ENCODE data around the gene MACROD2. TPM values are rescaled to one million over a fixed set of nuclear protein-coding genes. Genes with fewer than 3 reads are reported as not detected.
"Not testable (repeated sequence)": the region's sequence is repeated elsewhere in the genome, so short reads cannot be mapped to it uniquely, and the experiment has no call there.

MACROD2 gene
- polyA plus RNA-seq, 1 donor, result 2.7 TPM

- no peak for DNase-seq (ENCODE audit: low read depth)
Measured at GRCh38 chr20:14266246-14266645, 270.9 kb downstream of the MACROD2 start.

DNA sequence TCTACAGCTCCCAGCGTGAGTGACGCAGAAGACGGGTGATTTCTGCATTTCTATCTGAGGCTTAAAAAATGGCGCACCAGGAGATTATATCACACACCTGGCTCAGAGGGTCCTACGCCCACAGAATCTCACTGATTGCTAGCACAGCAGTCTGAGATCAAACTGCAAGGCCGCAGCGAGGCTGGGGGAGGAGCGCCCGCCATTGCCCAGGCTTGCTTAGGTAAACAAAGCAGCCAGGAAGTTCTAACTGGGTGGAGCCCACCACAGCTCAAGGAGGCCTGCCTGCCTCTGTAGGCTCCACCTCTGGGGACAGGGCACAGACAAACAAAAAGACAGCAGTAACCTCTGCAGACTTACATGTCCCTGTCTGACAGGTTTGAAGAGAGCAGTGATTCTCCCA, 275.4 kb downstream of the MACROD2 start:
- not testable (repeated sequence) for DNase-seq (ENCODE audit: low read depth)

DNA sequence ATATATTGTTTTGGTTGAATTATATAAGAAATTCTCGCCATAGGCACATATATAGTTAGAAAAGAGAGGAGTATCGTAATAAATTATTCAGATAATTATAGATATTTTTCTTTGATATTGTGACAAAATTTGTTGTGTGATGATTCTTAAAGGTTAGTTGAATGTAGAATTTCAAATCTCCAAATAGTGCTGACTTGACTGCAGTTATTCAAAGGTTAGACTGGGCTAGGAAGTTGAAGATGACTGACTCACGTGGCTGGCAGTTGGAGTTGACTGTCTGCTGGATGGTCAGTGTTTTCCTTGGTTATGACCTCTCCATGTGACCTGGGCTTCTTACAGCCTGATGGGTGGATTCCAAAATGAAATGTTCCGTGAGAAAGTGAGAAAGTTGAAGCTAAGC, 286.8 kb downstream of the MACROD2 start:
- DNase-seq (ENCODE audit: low read depth), result no peak

- no peak for DNase-seq (ENCODE audit: low read depth)
Measured at GRCh38 chr20:14284443-14284842, 289.1 kb downstream of the MACROD2 start.

DNA sequence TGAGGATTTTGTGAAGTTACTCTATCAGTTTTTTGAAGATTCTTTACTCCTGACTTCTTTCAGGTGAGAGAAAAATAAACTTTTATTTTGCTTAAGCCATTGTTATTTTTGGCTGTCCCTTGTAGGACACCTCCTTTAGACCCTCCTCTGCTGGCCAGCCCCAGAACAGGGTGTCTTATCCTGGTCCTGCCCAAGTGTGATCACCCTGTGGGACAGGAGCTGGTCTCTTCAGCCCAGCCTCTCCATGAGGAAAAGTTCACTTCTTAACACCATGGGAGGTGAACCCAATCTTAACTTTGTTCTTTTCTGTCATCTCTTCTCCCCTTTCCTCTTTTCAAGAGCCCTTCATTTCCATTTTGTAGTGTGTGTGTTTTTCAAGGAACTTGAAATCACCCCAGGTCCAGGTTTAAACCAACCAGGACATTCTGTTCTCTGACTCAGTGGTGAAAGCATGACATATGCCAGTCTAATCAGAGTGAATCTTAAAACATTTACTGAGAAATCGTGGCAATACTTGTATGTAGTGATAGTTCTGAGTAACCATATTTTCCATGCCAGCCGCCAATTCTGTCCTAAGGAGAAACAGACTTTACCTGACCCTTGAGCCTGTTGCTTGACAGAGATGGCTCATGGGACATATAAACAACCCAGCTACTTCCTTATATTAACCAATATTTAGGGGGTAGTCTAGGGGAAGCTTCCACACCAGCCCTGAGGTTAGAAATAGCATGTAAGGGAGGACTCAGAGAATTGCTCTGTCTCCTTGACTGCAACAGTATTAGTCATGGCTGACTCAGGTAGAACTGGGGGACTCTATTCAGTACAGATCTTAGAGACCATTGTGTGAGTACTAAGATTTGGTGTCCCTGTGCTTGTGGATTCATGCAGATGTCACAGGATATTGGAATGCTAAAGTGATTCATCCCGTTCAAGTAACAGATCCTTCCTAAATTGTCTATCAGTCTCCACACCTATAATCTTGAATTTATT, 293.3 kb downstream of the MACROD2 start:
- DNase-seq (ENCODE audit: low read depth), result no peak

DNA sequence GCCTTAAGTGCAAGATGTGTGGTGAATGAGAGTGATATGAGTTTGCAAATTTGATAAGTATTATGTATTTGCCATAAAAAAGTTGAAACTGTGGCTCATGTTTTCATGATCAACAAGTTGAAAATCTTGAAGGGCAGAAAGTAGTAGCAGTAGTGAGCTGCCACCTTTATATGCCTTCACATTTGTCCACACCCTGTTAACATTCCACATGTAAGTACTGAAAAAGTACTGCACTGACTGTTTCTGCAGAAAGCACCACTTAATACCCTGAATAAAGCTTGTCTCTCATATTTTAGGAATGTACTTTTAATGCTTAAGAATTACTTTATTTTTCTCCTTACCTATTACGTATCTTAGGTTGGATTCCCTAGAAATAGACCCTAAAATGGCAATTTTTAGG, 296.2 kb downstream of the MACROD2 start:
- no peak for DNase-seq (ENCODE audit: low read depth)

GRCh38 chr20:14295238-14295637, 299.9 kb downstream of the MACROD2 start:
- DNase-seq (ENCODE audit: low read depth), result no peak

GRCh38 chr20:14295770-14296309, 300.5 kb downstream of the MACROD2 start:
- DNase-seq (ENCODE audit: low read depth), result no peak

- DNase-seq (ENCODE audit: low read depth), result no peak
Measured at GRCh38 chr20:14299831-14300230, 304.5 kb downstream of the MACROD2 start.

DNA sequence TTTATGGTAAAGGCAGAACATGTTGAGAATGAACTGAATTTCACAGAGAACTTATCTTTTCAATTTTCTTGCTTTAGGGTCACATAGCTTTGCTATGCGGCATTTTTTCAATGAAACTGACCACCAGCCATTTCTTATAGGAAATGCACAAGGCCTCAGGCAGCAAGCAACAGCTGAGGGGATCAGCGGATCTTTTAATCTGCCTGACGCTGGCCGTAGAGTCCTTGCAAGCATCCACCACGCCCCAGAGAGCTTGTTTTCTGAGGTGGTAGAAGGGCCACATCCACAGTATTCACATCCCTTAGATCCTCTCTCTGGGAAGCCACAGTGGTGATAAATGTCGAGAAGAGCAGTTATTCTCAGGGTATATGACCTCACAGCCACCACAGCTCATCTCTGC, 307.8 kb downstream of the MACROD2 start:
- no peak for DNase-seq (ENCODE audit: low read depth)

- DNase-seq (ENCODE audit: low read depth), result no peak
Measured at GRCh38 chr20:14303651-14304050, 308.3 kb downstream of the MACROD2 start.

DNA sequence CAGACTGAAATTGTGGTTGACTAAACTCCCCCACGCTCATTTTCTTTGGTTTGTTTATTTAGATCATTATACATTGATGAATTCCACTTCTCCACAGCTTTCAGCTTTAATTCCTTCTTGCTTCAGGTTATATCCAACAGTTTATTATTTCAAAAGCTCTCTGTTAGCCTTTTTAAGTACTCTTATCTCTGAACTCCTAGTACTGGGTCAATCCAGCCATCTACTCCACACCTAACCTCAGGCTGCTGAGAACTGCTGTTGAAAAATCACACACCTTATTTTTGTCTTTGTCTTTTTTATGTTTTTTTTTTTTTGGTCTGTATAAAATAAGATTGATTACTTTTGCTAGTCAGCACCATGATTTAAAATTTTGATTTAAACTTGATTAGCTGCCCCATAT, 309.2 kb downstream of the MACROD2 start:
- no peak for DNase-seq (ENCODE audit: low read depth)

GRCh38 chr20:14307956-14308355, 312.6 kb downstream of the MACROD2 start:
- no peak for DNase-seq (ENCODE audit: low read depth)

DNA sequence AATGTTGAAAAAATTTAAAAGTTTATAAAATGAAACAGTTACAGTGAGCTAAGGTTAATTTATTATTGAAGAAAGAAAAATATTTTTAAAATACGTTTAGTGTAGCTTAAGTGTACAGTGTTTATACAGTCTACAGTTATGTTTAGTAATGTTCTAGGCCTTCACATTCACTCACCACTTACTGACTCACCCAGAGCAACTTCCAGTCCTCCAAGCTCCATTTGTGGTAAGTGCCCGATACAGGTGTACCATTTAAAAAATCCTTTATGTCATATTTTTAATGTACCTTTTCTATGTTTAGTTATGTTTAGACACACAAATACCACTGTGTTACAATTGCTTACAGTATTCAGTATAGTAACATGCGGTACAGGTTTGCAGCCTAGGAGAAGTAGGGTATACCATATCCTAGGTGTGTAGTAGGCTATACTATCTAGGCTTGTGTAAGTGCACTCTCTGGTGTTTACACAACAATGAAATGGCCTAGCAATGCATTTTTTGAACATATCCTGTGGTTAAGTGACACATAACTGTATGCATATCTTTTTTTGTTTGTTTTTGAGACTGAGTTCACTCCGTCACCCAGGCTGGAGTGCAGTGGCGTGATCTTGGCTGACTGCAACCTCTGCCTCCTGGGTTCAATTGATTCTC, 315.8 kb downstream of the MACROD2 start:
- no peak for DNase-seq (ENCODE audit: low read depth)

- DNase-seq (ENCODE audit: low read depth), result no peak
Measured at GRCh38 chr20:14312001-14312400, 316.7 kb downstream of the MACROD2 start.

GRCh38 chr20:14313341-14314020, 318.2 kb downstream of the MACROD2 start:
- DNase-seq (ENCODE audit: low read depth), result no peak

DNA sequence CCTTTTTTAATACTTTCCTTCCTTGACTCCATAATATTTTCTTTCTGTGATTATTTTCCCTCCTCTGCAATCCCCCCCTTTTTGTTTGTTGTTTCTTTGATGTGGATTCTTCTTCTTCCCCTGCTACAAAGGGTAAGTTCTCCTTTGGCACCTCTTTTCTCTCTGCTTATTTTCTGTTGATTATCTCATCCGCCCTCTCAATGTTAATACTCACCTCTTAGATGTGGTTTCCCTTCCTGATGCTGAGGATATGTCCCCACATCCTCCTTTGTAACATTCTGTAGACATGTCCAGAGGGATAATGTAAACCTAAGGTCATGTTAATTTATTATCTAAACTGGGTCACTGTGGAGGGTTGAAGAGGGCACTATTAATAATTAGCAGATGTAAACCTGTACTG, 324.4 kb downstream of the MACROD2 start:
- no peak for DNase-seq (ENCODE audit: low read depth)

DNA sequence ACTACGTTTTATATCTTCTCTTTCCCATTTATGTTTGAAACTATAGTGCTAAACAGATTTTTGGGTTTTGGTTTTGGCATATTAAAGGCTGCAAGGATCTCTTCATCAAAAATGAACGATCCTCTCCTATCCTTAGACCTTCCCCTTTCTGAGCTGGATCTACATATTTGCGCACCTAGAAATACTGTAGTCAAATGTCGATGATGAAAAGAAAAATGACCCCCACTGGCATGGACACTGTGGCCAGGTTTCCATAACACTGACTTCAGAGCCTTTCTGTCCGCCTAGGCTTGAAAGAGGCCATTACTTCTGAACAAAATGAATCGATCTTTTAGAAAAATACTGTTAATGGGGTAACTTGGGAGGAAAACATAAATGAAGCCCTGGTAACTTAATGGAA, 336.3 kb downstream of the MACROD2 start:
- DNase-seq (ENCODE audit: low read depth), result no peak

GRCh38 chr20:14332866-14333265, 337.6 kb downstream of the MACROD2 start:
- no peak for DNase-seq (ENCODE audit: low read depth)

DNA sequence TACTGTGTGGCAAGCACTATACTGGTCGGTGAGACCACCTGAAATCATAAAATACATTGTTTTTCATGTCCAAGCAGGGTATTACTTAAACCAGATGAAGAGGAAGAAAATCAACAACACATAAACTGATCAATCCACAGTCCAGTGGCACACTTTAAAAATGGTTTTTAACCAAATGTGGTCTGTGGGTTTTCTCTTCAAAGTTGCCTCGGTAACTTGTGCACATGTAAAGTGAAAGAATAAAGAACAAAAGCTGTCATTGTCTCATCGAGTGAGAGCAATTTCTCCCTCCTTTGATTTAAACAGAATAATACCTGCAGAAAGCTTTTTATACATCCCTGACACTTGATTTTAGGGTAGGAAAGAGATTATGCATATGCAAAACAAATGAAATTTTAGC, 338.4 kb downstream of the MACROD2 start:
- no peak for DNase-seq (ENCODE audit: low read depth)

DNA sequence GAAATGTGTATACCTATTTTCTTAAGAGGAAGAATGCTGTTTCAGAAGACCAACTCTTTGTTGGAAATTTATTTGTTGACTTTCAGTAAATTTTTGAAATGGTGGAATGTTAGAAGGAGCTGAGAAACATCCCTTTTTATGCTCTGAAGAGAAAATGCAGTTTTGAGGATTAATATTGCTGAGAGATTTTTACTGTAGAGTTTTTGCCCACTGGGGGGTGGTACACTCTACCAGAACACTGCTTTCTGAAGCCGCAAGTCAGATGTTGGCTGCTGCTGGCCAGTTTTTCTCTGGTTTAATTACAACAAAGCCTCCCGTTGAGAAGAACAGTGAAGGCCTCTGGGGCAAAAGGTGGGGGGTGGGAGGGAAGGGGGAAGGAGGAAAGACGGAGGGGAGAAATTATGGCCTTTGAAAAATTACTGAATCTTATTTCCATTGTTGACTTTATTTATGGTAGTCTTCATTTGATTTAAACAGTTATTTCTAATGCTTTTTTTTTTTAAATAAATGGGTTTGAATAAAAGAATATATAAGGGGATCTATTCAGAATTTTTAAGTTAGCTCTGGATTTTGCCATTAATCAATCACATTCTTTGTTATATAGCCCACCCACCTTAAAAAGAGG, 339.1 kb downstream of the MACROD2 start:
- DNase-seq (ENCODE audit: low read depth), result peak; percentile 43

DNA sequence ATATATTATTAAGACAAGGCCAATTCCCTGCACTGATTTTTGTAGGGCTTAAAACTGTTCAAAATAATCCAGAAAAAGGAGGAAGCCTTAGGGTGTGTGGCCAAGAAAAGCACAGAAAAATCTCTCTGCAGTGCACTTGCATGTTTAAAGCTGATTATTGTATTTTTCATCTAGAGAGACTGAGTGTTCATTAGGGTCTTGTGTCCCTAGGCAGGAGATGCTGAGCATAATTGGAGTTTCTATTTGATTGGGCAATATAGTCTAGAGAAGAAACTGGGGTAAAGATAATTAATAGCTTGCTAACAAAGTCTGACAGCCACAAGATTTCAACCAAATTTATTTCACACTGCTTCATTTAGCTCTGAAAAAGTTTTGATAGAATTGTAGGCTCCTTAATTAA, 339.7 kb downstream of the MACROD2 start:
- no peak for DNase-seq (ENCODE audit: low read depth)
